ENCODE measurements around the gene ZNF605.
"Not testable (repeated sequence)": the region's sequence is repeated elsewhere in the genome, so short reads cannot be mapped to it uniquely, and the experiment has no call there.

The ZNF605 gene

GRCh38 chr12:132907216-132907615 lies 48.9 kb downstream of the ZNF605 start:
- no peak for DNase-seq (ENCODE audit: low read depth)

GRCh38 chr12:132904718-132905328 lies 51.3 kb downstream of the ZNF605 start:
- no peak for DNase-seq (ENCODE audit: low read depth)

- DNase-seq (ENCODE audit: low read depth) = no peak
Observed at GRCh38 chr12:132899033-132899432, 57.1 kb downstream of the ZNF605 start.

- no peak for DNase-seq (ENCODE audit: low read depth)
Observed at GRCh38 chr12:132888852-132889251, 67.3 kb downstream of the ZNF605 start.

- peak; percentile 96 for DNase-seq (ENCODE audit: low read depth)
Observed at GRCh38 chr12:132887513-132888351, 68.4 kb downstream of the ZNF605 start, which contains the start of gene CHFR. Gene CHFR (minus strand): TSS chr12:132887605. CDS start chr12:132887328, 277 bp downstream.

- DNase-seq (ENCODE audit: low read depth) = peak; percentile 33
Observed at GRCh38 chr12:132886529-132887477, 69.3 kb downstream of the ZNF605 start.

GRCh38 chr12:132881818-132882217 lies 74.3 kb downstream of the ZNF605 start:
- no peak for DNase-seq (ENCODE audit: low read depth)

GRCh38 chr12:132874620-132875019 lies 81.5 kb downstream of the ZNF605 start:
- not testable (repeated sequence) for DNase-seq (ENCODE audit: low read depth)

- DNase-seq (ENCODE audit: low read depth) = no peak
Observed at GRCh38 chr12:132874175-132874574, 81.9 kb downstream of the ZNF605 start.

- DNase-seq (ENCODE audit: low read depth) = no peak
Observed at GRCh38 chr12:132873724-132874123, 82.4 kb downstream of the ZNF605 start.

- no peak for DNase-seq (ENCODE audit: low read depth)
Observed at GRCh38 chr12:132872975-132873421, 83.1 kb downstream of the ZNF605 start.

GRCh38 chr12:132872073-132872855 lies 83.8 kb downstream of the ZNF605 start:
- no peak for DNase-seq (ENCODE audit: low read depth)

- DNase-seq (ENCODE audit: low read depth) = no peak
Observed at GRCh38 chr12:132869551-132869950, 86.6 kb downstream of the ZNF605 start.
